Measurements from ENCODE around the gene BCKDHA. TPM values are rescaled to one million over a fixed set of nuclear protein-coding genes. Genes with fewer than 3 reads are reported as not detected.

The BCKDHA gene
- total and polyA plus RNA-seq, 4 donors: 19.7 to 54.5 (median 39.0) TPM

DNA sequence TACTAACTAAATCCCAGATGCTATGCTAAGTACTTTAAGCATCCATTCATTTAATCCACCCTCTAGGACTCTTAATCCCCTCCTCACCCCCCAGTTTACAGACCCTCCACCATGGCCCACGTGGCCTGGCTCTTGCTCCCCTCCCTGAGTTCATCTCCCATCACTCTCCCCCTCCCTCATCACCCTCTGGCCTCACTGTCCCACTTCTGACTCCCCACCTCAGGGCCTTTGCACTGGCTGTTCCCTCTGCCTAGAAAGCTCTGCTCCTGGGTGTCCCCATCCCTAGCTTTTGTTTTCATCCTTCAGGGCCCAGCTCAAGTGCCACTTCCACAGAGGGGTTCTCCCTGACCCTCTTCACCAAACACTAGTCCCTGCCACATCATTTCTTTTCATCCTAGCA is 37.9 kb upstream of the BCKDHA start:
- Histone ChIP-seq H3K4me3 (no peak overlapping the region), H3K9ac (ENCODE audit: insufficient read depth in 1 of 2, low read length in 2 of 2) (no peak overlapping the region), H3K9me3 (ENCODE audit: control insufficient read depth in 4 of 4, insufficient read depth in 3 of 4, low read length in 3 of 4) (no peaks in the 10 kb centered on the region), H3K4me1 (ENCODE audit: control insufficient read depth in 5 of 5, insufficient read depth in 5 of 5, low read length in 5 of 5) (peaks cover 0 to 13% (median 2%) of the 10 kb centered on the region in 5 donors), H3K27ac (ENCODE audit: low read depth in 1 of 2, low read length in 1 of 2) (no peak overlapping the region), H3K27me3 (ENCODE audit: control insufficient read depth in 3 of 3, insufficient read depth in 3 of 3, low read length in 2 of 3) (no peaks in the 10 kb centered on the region), H3K36me3 (ENCODE audit: control insufficient read depth in 4 of 4, insufficient read depth in 4 of 4, low read length in 4 of 4) (no peaks in the 10 kb centered on the region)
- no peak for DNase-seq
- 100% methylated on average over 1 of the region's 1 CpG for WGBS, 2 donors
- ATAC-seq (ENCODE audit: insufficient read depth, low FRiP score): no peak
- TF ChIP-seq, protein P1, sequence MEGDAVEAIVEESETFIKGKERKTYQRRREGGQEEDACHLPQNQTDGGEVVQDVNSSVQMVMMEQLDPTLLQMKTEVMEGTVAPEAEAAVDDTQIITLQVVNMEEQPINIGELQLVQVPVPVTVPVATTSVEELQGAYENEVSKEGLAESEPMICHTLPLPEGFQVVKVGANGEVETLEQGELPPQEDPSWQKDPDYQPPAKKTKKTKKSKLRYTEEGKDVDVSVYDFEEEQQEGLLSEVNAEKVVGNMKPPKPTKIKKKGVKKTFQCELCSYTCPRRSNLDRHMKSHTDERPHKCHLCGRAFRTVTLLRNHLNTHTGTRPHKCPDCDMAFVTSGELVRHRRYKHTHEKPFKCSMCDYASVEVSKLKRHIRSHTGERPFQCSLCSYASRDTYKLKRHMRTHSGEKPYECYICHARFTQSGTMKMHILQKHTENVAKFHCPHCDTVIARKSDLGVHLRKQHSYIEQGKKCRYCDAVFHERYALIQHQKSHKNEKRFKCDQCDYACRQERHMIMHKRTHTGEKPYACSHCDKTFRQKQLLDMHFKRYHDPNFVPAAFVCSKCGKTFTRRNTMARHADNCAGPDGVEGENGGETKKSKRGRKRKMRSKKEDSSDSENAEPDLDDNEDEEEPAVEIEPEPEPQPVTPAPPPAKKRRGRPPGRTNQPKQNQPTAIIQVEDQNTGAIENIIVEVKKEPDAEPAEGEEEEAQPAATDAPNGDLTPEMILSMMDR (IDR thresholded peaks at IDR 0.05; ENCODE audit: control extremely low read depth, extremely low read depth): no peak

DNA sequence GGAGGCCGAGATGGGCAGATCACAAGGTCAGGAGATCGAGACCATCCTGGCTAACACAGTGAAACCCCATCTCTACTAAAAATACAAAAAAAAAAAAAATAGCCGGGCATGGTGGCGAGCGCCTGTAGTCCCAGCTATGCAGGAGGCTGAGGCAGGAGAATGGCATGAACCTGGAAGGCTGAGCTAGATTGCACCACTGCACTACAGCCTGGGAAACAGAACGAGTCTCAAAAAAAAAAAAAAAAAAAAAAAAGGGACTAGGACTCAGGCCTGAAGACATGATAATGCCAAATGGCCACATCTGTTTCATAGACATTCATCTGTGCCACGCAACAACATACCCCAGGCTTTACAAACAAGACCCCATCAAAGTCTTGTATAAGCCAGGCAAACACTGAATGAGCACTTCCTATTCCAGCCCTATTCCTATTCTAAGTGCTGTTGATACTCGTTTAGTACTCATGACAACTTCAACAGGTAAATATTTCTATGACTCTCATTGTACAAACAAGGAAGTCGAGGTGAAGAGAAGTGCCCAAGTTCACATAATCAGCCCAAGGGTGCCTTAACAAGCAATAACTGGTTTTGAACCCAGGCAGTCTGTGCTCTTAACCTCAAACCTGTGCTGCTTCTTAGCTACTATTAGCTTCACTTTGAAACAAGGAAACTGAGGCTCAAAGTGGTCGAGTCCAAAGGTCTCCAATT is 35.3 kb upstream of the BCKDHA start:
- ATAC-seq (ENCODE audit: insufficient read depth, low FRiP score): no peak
- H3K9me3 ChIP-seq (ENCODE audit: control insufficient read depth in 4 of 4, insufficient read depth in 3 of 4, low read length in 3 of 4): no peaks in the 10 kb centered on the region
- peaks cover 0 to 13% (median 6%) of the 10 kb centered on the region in 5 donors for H3K4me1 ChIP-seq (ENCODE audit: control insufficient read depth in 5 of 5, insufficient read depth in 5 of 5, low read length in 5 of 5)
- H3K4me3 ChIP-seq: no peak overlapping the region
- no peak for DNase-seq
- WGBS, 2 donors: 72 to 73% methylated on average over 9 to 10 of the region's 10 CpGs
- H3K9ac ChIP-seq (ENCODE audit: insufficient read depth in 1 of 2, low read length in 2 of 2): peak overlapping the region in 1 of 2 donors; percentile 46
- no peaks in the 10 kb centered on the region for H3K36me3 ChIP-seq (ENCODE audit: control insufficient read depth in 4 of 4, insufficient read depth in 4 of 4, low read length in 4 of 4)
- no peaks in the 10 kb centered on the region for H3K27me3 ChIP-seq (ENCODE audit: control insufficient read depth in 3 of 3, insufficient read depth in 3 of 3, low read length in 2 of 3)
- H3K27ac ChIP-seq (ENCODE audit: low read depth in 1 of 2, low read length in 1 of 2): peak overlapping the region in 1 of 2 donors; percentile 99
- TF ChIP-seq, protein P1 (IDR thresholded peaks at IDR 0.05; ENCODE audit: control extremely low read depth, extremely low read depth): no peak

DNA sequence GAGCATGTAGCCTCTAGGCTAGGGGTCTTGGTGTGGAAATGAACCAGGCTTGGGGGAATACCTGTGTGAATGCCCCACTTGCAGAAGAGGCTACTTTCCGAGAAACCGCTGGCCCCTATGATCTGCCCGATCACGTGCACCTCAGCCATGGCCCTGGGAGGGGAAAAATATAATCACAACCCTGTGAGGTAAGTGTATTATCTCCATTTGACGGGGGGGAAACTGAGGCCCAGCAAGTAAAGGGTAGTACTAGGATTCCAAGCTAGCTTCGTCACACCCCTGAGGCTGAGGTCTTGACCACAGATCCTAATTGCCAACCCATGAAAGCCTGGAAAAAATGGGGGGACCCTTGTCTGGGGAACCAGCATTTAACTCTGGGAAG is 34.3 kb upstream of the BCKDHA start:
- 46 to 49% methylated on average over 6 of the region's 6 CpGs for WGBS, 2 donors
- Histone ChIP-seq H3K27ac (ENCODE audit: low read depth in 1 of 2, low read length in 1 of 2) (peak overlapping the region; percentile 93 to 99), H3K4me3 (peak overlapping the region; percentile 21), H3K36me3 (ENCODE audit: control insufficient read depth in 4 of 4, insufficient read depth in 4 of 4, low read length in 4 of 4) (no peaks in the 10 kb centered on the region), H3K9ac (ENCODE audit: insufficient read depth in 1 of 2, low read length in 2 of 2) (peak overlapping the region; percentile 95 to 97), H3K4me1 (ENCODE audit: control insufficient read depth in 5 of 5, insufficient read depth in 5 of 5, low read length in 5 of 5) (peaks cover 0 to 13% (median 6%) of the 10 kb centered on the region in 5 donors), H3K9me3 (ENCODE audit: control insufficient read depth in 4 of 4, insufficient read depth in 3 of 4, low read length in 3 of 4) (no peaks in the 10 kb centered on the region), H3K27me3 (ENCODE audit: control insufficient read depth in 3 of 3, insufficient read depth in 3 of 3, low read length in 2 of 3) (no peaks in the 10 kb centered on the region)
- TF ChIP-seq, protein P1 (IDR thresholded peaks at IDR 0.05; ENCODE audit: control extremely low read depth, extremely low read depth): no peak
- DNase-seq: no peak
- ATAC-seq (ENCODE audit: insufficient read depth, low FRiP score): no peak
